K562 (cell line): Measurements from ENCODE around the gene HNRNPM. TPM values are rescaled to one million over a fixed set of nuclear protein-coding genes. Genes with fewer than 3 reads are reported as not detected.

Source experiments
- CREB3 ChIP-seq: fragments of 450-650 bp; conservative IDR thresholded peaks from 2 replicates; pipeline ENCODE4 v1.6.1; 2016; ENCODE audit warnings: missing genetic modification characterization, low read depth, mild to moderate bottlenecking, missing compliant biosample characterization, moderate library complexity
- ELK3 ChIP-seq: fragments of 450-650 bp; formaldehyde crosslinking; IDR thresholded peaks from 2 replicates; pipeline ENCODE4 v1.4.0; 2020; ENCODE audit warnings: mild to moderate bottlenecking
- ESRRA ChIP-seq: fragments of 450-650 bp; IDR thresholded peaks from 2 replicates; pipeline ENCODE4 v1.6.1; 2014; ENCODE audit warnings: low read depth, mild to moderate bottlenecking, moderate library complexity, borderline replicate concordance
- HMGN3 ChIP-seq: IDR thresholded peaks from 2 replicates; pipeline ENCODE4 v1.6.1; 2011; ENCODE audit warnings: borderline replicate concordance, low read depth, mild to moderate bottlenecking, mixed read lengths, low read length; ENCODE audit not compliant: insufficient read length; ENCODE audit errors: extremely low read depth
- HNRNPH1 ChIP-seq: fragments of 200-400 bp; formaldehyde crosslinking; optimal IDR thresholded peaks from 2 replicates; pipeline ENCODE3; 2017; ENCODE audit warnings: low read depth, mild to moderate bottlenecking, low read length, moderate library complexity
- JUN ChIP-seq, 2 experiments: sonication (generic) in 1 of 2; formaldehyde crosslinking in 1 of 2; IDR thresholded peaks; 2 replicates each; pipeline versions ENCODE4 v1.6.1 to v1.8.0; 2012 to 2022; ENCODE audit warnings: borderline replicate concordance in 2 of 2, mild to moderate bottlenecking in 2 of 2, improper control_type of control experiment in 1 of 2, low read depth in 1 of 2, low read length in 1 of 2, missing genetic modification reagents in 1 of 2
- KHSRP ChIP-seq: fragments of 450-650 bp; IDR thresholded peaks from 2 replicates; pipeline ENCODE4 v1.6.1; 2017
- MAFK ChIP-seq: IDR thresholded peaks from 2 replicates; pipeline ENCODE4 v1.6.1; 2011; ENCODE audit warnings: low read length, improper control_type of control experiment
- MED1 ChIP-seq: sonication (generic); formaldehyde crosslinking; IDR thresholded peaks from 2 replicates; pipeline ENCODE4 v1.8.1; 2023; ENCODE audit warnings: missing genetic modification reagents, borderline replicate concordance
- MEF2A ChIP-seq: IDR thresholded peaks from 2 replicates; pipeline ENCODE4 v1.6.1; 2011; ENCODE audit warnings: low read depth, mild to moderate bottlenecking, low read length, moderate library complexity; ENCODE audit not compliant: control insufficient read depth
- MTA3 ChIP-seq: fragments of 450-650 bp; formaldehyde crosslinking; IDR thresholded peaks from 2 replicates; pipeline ENCODE4 v1.6.1; 2017; ENCODE audit warnings: mild to moderate bottlenecking, borderline replicate concordance
- MYNN ChIP-seq, 2 experiments: sonication (generic); formaldehyde crosslinking in 1 of 2; IDR thresholded peaks; 2 replicates each; pipeline versions ENCODE4 v1.5.0 to v1.6.1; 2016 to 2020; ENCODE audit warnings: antibody characterized with exemption in 1 of 2, missing genetic modification reagents in 1 of 2
- PCBP1 ChIP-seq: fragments of 200-400 bp; formaldehyde crosslinking; IDR thresholded peaks from 2 replicates; pipeline ENCODE4 v1.6.1; 2018; ENCODE audit warnings: mild to moderate bottlenecking, low read depth, low read length; ENCODE audit not compliant: poor library complexity, severe bottlenecking
- PHF20 ChIP-seq: fragments of 450-650 bp; IDR thresholded peaks from 2 replicates; pipeline ENCODE4 v1.6.1; 2018; ENCODE audit not compliant: partially characterized antibody
- PHTF2 ChIP-seq: fragments of 250-450 bp; sonication (Bioruptor Pico); IDR thresholded peaks from 2 replicates; pipeline ENCODE4 v1.5.0; 2021; ENCODE audit warnings: mild to moderate bottlenecking
- POLR2AphosphoS2 ChIP-seq: IDR thresholded peaks from 2 replicates; pipeline ENCODE4 v1.6.1; 2012; ENCODE audit warnings: low read length, improper control_type of control experiment
- RNF219 ChIP-seq: fragments of 250-450 bp; sonication (Bioruptor Pico); IDR thresholded peaks from 2 replicates; pipeline ENCODE4 v1.5.0; 2022; ENCODE audit warnings: mild to moderate bottlenecking
- SMAD3 ChIP-seq: fragments of 450-650 bp; formaldehyde crosslinking; conservative IDR thresholded peaks from 2 replicates; pipeline ENCODE4 v1.4.0; 2020; ENCODE audit warnings: mild to moderate bottlenecking
- SMARCA4 ChIP-seq: fragments of 450-650 bp; IDR thresholded peaks from 2 replicates; pipeline ENCODE4 v1.6.1; 2016
- SP2 ChIP-seq: IDR thresholded peaks from 2 replicates; pipeline ENCODE4 v1.6.1; 2011; ENCODE audit warnings: mild to moderate bottlenecking, low read depth, low read length, moderate library complexity; ENCODE audit not compliant: poor library complexity, severe bottlenecking; ENCODE audit errors: extremely low read depth
- TCF7L2 ChIP-seq: fragments of 150-350 bp; IDR thresholded peaks from 2 replicates; pipeline ENCODE4 v1.6.1; 2016; ENCODE audit warnings: low read depth, mild to moderate bottlenecking, low read length, moderate library complexity
- ZBTB26 ChIP-seq: fragments of 450-650 bp; formaldehyde crosslinking; IDR thresholded peaks from 2 replicates; pipeline ENCODE4 v1.4.0; 2022; ENCODE audit warnings: missing genetic modification characterization
- ZC3H4 ChIP-seq: sonication (generic); formaldehyde crosslinking; IDR thresholded peaks from 2 replicates; pipeline ENCODE4 v1.9.0; 2021; ENCODE audit warnings: missing genetic modification reagents, borderline replicate concordance
- ZNF23 ChIP-seq: fragments of 250-450 bp; sonication (Bioruptor Pico); IDR thresholded peaks from 2 replicates; pipeline ENCODE4 v1.4.0; 2020; ENCODE audit warnings: mild to moderate bottlenecking
- ZNF431 ChIP-seq: sonication (generic); formaldehyde crosslinking; IDR thresholded peaks from 2 replicates; pipeline ENCODE4 v1.8.0; 2022; ENCODE audit warnings: mild to moderate bottlenecking, missing genetic modification reagents
- polyA plus RNA-seq, 8 experiments: library from polyadenylated mRNA; depleted of rRNA in 4 of 8; stranded (reverse) in 5 of 8; unstranded in 3 of 8; fragments of >200 nt; fragmentation: Nextera tagmentation in 2 of 8; fragmentation: Illumina TruSeq in 1 of 8; extraction: Ambion mirVana in 2 of 8; extraction: Trizol in 1 of 8; gene quantifications; 2 replicates each; pipeline versions ENCODE4 v1.2.1 to v1.2.3, GENCODE V29; 2011 to 2014; ENCODE audit warnings: inconsistent platforms in 1 of 8, missing spikeins in 1 of 8
- total RNA-seq, 7 experiments: library from RNA; depleted of rRNA in 6 of 7; stranded (reverse); fragments of >200 nt in 6 of 7; fragmentation: Illumina TruSeq in 2 of 7; extraction: Trizol in 2 of 7; gene quantifications; 2 replicates each; pipeline versions ENCODE4 v1.2.1 to v1.2.3, GENCODE V29; 2011 to 2021; ENCODE audit warnings: low replicate concordance in 1 of 7

The HNRNPM gene
- total and polyA plus RNA-seq, 9 of the 15 experiments (the other 6 are each of a cell fraction or from before 2014, with no cell fraction given) = 11.1 to 340 (median 195) TPM

- TF ChIP-seq CREB3 (no peak), SP2 (no peak), HNRNPH1 (no peak), KHSRP (no peak), MAFK (no peak), RNF219 (CRISPR knock-in tag) (no peak), JUN (IDR thresholded peaks at IDR 0.05; ENCODE audit: borderline replicate concordance, low read depth, low read length) (no peak), JUN (CRISPR knock-in tag; IDR thresholded peaks at IDR 0.05; ENCODE audit: borderline replicate concordance) (no peak), ESRRA (peak; percentile 92; the same call in 1 of the 2 replicates), SMAD3 (CRISPR knock-in tag) (no peak), MEF2A (no peak), HMGN3 (no peak), ZC3H4 (CRISPR knock-in tag) (no peak), PHF20 (no peak), PHTF2 (no peak), ZNF23 (CRISPR knock-in tag) (no peak), SMARCA4 (peak; percentile 47; the same call in 1 of the 2 replicates), ZNF431 (CRISPR knock-in tag) (no peak), PCBP1 (no peak), TCF7L2 (no peak), ELK3 (CRISPR knock-in tag) (no peak), MED1 (CRISPR knock-in tag) (no peak), MYNN (IDR thresholded peaks at IDR 0.05) (no peak), MYNN (CRISPR knock-in tag; IDR thresholded peaks at IDR 0.05) (no peak), MTA3 (no peak), POLR2AphosphoS2 (no peak), ZBTB26 (no peak)
These were observed 59.4 kb downstream of the HNRNPM start (continued) for GRCh38 chr19:8504171-8504570.
